ENCODE results near the gene N4BP2.
A peak's percentile ranks its signal among the peaks of the same experiment; 100 is the strongest.

Gene N4BP2

GRCh38 chr4:40182001-40182400, 125.4 kb downstream of the N4BP2 start:
- no peak for DNase-seq (ENCODE audit: low read depth)
- no peak overlapping the region for H3K4me3 ChIP-seq (replicated peaks; ENCODE audit: low read depth, low read length)
- TF ChIP-seq CTCF (IDR thresholded peaks at IDR 0.05; ENCODE audit: low read length, missing control alignments): no peak

- DNase-seq (ENCODE audit: low read depth): no peak
- H3K4me3 ChIP-seq (replicated peaks; ENCODE audit: low read depth, low read length): no peak overlapping the region
- no peak for TF ChIP-seq CTCF (IDR thresholded peaks at IDR 0.05; ENCODE audit: low read length, missing control alignments)
These were observed 126.3 kb downstream of the N4BP2 start for GRCh38 chr4:40182954-40183353.

GRCh38 chr4:40183615-40184411, 127.2 kb downstream of the N4BP2 start:
- peak; percentile 27 for DNase-seq (ENCODE audit: low read depth)
- no peak overlapping the region for H3K4me3 ChIP-seq (replicated peaks; ENCODE audit: low read depth, low read length)
- no peak for TF ChIP-seq CTCF (IDR thresholded peaks at IDR 0.05; ENCODE audit: low read length, missing control alignments)

- no peak for DNase-seq (ENCODE audit: low read depth)
- no peak for TF ChIP-seq CTCF (IDR thresholded peaks at IDR 0.05; ENCODE audit: low read length, missing control alignments)
- H3K4me3 ChIP-seq (replicated peaks; ENCODE audit: low read depth, low read length): no peak overlapping the region
These were observed 129.4 kb downstream of the N4BP2 start for GRCh38 chr4:40185830-40186664.

GRCh38 chr4:40186665-40187014, 130.0 kb downstream of the N4BP2 start:
- DNase-seq (ENCODE audit: low read depth): no peak
- no peak for TF ChIP-seq CTCF (IDR thresholded peaks at IDR 0.05; ENCODE audit: low read length, missing control alignments)
- H3K4me3 ChIP-seq (replicated peaks; ENCODE audit: low read depth, low read length): no peak overlapping the region

- no peak for DNase-seq (ENCODE audit: low read depth)
- no peak for TF ChIP-seq CTCF (IDR thresholded peaks at IDR 0.05; ENCODE audit: low read length, missing control alignments)
- no peak overlapping the region for H3K4me3 ChIP-seq (replicated peaks; ENCODE audit: low read depth, low read length)
These were observed 130.8 kb downstream of the N4BP2 start for GRCh38 chr4:40187386-40187906.
